GM04503 (cell line): ENCODE measurements around the gene RESP18.
"Not testable (repeated sequence)": the region's sequence is repeated elsewhere in the genome, so short reads cannot be mapped to it uniquely, and the experiment has no call there.

ENCODE experiments used
- DNase-seq: peaks from one replicate; pipeline ENCODE4 v3.0.0-alpha.2; 2012; ENCODE audit warnings: low read depth

The RESP18 gene

GRCh38 chr2:219325136-219325535 is 7.4 kb downstream of the RESP18 start:
- no peak for DNase-seq

DNA sequence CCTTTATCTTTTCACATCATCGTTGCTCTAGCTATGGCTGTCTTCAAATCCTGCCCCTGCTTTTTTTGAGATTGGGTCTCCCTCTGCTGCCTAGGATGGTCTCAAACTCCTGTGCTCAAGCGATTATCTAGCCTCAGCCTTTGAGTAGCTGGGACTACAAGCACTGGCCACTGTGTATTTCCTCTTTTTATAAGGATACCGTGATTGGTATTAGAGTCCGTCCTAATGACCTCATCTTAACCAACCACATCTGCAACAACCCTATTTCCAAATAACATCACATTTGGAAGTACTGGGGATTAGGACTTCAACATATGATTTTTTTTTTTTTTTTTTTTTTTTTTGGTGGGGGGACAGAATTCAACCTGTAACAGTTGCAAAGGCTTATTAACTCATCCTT is 9.1 kb downstream of the RESP18 start:
- no peak for DNase-seq

- DNase-seq = no peak
Observed at GRCh38 chr2:219314804-219315468, 17.6 kb downstream of the RESP18 start.

DNA sequence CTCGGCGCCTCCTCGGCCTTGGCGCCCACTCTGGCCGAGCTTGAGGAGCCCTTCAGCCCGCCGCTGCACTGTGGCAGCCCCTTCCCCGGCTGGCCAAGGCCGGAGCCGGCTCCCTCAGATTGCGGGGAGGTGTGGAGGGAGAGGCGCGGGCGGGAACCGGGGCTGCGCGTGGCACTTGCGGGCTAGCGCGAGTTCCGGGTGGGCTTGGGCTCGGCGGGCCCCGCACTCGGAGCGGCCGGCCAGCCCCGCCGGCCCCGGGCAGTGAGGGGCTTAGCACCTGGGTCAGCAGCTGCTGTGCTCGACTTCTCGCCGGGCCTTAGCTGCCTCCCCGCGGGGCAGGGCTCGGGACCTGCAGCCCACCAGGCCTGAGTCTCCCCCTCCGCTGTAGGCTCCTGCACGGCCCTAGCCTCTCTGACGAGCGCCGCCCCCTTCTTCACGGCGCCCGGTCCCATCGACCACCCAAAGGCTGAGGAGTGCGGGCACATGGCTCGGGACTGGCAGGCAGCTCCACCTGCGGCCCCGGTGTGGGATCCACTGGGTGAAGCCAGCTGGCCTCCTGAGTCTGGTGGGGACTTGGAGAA is 19.8 kb downstream of the RESP18 start:
- not testable (repeated sequence) for DNase-seq

GRCh38 chr2:219309278-219309677 is 23.3 kb downstream of the RESP18 start, which contains the start of gene PTPRN:
Gene PTPRN, minus strand, starts transcription at chr2:219309401. Its CDS starts 69 bp downstream, at chr2:219309332.
- DNase-seq = no peak

DNA sequence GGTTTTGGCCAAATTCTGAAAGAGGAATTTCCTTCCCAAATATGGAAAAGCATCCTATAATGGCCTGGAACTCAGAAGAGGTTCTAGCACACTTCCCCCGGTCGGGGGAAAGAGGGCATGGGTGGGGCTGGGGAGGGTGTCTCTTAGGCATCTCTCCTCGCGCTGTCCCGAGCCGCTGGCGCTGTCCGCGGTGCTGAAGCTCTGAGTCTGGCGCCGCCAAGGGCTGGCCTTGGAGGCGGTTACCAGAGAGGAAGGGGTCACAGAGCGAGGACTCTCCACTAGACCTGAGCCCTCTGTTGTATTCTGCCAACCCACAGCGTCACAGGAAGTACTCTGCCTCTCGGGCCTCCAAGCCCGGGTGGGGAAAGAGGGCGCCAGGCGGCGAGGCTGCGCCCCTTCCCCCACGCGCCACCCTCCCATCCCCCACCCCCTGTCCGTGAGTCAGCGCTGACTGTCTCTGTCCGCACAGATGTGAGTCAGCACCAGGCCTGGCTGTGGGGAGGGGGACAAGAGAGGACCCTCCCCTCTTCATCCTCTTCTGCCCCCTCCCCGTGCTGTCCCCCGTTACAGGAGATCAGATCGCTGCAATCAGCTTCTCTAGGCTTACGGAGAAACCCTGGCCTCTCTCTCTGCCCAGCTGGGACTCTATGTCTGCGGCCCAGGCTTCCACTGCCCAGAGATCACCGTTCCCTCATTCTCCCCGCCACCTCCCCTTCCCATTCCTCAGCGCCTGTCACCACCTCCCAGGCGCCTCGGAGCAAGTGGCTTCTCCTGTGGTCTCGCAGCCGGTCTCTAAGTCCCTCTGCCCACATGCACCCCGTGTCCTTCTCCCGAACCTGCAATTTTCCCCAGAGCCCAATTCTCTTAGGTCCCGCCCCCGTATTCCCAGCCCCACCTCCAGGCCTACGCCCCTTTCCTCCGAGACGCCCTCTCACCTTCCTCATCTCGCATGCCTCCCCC is 24.1 kb downstream of the RESP18 start:
- no peak for DNase-seq

- no peak for DNase-seq
Observed at GRCh38 chr2:219306047-219306446, 26.5 kb downstream of the RESP18 start.

GRCh38 chr2:219304223-219304622 is 28.3 kb downstream of the RESP18 start:
- no peak for DNase-seq

GRCh38 chr2:219302412-219302968 is 30.1 kb downstream of the RESP18 start:
- DNase-seq = no peak

GRCh38 chr2:219300022-219300421 is 32.5 kb downstream of the RESP18 start:
- no peak for DNase-seq

DNA sequence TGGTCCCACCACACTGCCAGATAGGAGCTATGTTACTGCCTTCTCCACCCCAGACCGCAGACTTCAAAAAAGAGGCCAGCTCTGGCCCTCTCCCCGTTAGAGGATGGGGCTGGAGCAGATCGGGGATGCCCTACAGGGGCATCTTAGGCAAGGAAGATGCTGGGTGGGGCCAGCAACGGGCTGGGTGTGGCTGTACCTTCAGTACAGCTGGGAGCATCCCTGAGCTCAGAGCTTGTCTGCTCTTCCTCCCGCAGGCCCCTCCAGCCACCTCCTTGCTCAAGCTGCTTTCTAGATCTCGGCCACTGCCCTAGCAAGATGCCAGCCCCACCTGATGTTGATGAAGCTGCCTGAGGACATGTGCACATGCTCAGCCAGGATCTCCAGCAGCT is 33.2 kb downstream of the RESP18 start:
- no peak for DNase-seq

- DNase-seq = no peak
Observed at GRCh38 chr2:219298759-219299371, 33.7 kb downstream of the RESP18 start.

DNA sequence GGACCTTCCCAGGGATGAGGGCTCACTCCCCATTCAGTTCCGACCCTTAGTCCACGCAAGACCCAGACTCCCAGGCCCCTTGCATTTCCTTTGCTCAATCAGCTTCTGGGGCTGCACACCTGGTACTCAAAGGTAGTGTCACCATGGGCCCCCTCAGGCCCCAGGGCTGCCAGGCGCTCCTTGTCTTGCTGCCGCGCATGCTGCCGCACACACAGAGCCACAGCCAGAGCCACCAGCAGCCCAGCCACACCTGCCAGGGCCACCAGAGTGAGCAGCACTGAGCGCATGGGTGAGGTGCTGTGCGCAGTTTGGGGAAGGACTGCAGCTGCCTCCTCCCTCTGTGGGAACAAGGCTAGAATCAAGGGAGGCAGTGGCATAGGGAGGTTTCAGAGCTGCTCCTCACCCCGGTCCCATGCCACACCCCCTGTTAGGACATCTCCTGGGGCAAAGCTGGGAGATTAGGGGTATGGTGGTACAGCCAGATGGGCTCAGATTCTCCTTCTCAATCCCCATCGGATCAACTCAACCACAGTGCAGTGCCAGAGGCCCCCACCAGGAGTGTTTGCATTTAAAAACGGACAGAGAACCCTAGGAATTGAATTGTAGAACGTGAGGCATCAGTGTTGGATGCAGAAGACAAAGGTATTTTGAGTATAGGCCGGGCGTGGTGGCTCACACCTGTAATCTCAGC is 34.6 kb downstream of the RESP18 start:
- DNase-seq = no peak

GRCh38 chr2:219296631-219297391 is 35.7 kb downstream of the RESP18 start:
- no peak for DNase-seq

DNA sequence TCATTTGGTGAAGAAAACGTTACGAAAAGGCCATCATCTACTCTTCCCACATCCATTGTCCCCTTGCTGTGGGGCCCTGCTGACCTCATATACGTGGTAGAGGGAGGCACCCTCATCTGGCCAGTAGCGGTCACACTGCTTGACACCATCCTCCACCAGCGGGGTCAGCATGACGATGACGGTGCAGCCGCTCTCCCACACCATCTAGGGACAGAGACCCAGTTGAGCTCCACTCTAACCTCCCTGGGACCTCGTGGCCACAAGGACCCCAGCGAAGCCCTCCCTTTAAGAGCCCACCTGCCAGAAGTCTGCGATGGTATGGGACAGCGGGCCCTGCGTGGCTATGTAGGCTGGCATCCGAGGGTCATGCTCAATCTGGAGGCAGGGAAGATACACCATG is 36.4 kb downstream of the RESP18 start:
- no peak for DNase-seq

GRCh38 chr2:219294356-219295351 is 37.9 kb downstream of the RESP18 start:
- DNase-seq = no peak

DNA sequence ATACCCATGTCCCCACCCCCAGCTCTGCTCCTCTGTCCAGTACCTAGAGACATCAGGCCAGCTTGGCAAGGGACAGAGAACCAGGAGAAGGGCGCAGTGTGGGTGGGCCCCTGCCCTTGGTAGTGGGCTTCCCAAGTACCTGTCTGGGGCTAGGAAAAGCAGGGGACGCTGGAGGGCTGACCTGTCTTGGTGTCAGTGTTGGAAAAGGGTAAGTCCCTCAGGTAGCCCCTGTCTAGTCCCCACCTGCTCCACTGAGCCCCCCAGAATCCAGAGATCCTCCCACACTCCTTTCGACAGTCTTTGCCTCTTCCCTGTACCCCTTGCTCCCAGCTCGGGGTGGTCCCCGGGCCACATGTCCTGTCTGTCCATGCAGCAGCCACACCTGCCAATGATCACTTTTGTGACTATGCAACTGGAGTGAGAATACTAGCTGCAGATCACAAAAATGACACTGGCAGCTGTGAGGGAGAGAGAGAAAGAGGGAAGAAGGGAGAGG is 38.8 kb downstream of the RESP18 start:
- no peak for DNase-seq

GRCh38 chr2:219292616-219293015 is 39.9 kb downstream of the RESP18 start:
- DNase-seq = no peak

DNA sequence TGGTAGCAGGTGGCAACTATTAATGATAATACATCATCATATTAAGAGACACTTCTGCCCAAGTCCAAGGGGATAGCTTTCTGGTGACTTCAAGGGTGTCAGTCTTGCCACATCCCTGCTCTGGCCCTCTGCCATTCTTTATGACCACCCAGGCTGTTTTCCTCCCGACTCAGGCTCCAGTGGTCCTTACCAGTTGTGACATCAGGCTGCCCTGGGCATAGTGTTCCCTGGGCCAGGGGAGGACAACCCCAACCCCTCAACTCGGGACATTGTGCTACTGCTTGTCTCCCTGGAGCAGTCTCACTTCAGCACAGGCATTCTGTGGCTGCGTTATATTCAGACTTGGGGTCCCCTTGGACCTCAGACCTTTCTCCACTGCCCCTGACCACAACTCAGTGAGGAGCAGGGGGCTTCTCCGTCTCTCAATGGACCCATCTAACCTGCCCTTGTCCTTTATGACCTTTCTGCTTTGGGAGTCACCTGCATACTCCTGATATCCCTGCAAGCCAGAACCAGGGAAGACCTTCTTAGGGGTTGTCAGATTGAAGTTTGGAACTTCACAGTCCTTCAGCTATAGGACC is 40.5 kb downstream of the RESP18 start:
- no peak for DNase-seq
